PFSK-1 (cell line): ENCODE data around the gene ETFBKMT.

ENCODE experiments used
- POLR2AphosphoS5 ChIP-seq: IDR thresholded peaks from 2 replicates; pipeline ENCODE4 v1.6.1; 2012; ENCODE audit warnings: low read depth, mild to moderate bottlenecking, control low read depth, low read length, moderate library complexity
- SIN3A ChIP-seq: IDR thresholded peaks from 2 replicates; pipeline ENCODE4 v1.6.1; 2012; ENCODE audit warnings: mild to moderate bottlenecking, low read length, moderate library complexity, borderline replicate concordance; ENCODE audit not compliant: insufficient read depth
- TAF1 ChIP-seq: IDR thresholded peaks from 2 replicates; pipeline ENCODE4 v1.6.1; 2012; ENCODE audit warnings: low read length, control low read depth, borderline replicate concordance; ENCODE audit not compliant: insufficient read depth
- TF ChIP-seq, protein P1 (sequence below), 2 experiments: IDR thresholded peaks; 2 replicates each; pipeline versions ENCODE4 v1.6.1 to v1.8.0; 2011 to 2012; ENCODE audit warnings: low read depth in 2 of 2, low read length in 2 of 2, control low read depth in 1 of 2, inconsistent platforms in 1 of 2, mild to moderate bottlenecking in 1 of 2, moderate library complexity in 1 of 2; ENCODE audit not compliant: insufficient read depth in 1 of 2

GRCh38 chr12:31612819-31613218 lies 46.7 kb upstream of the ETFBKMT start:
- TF ChIP-seq, protein P1, sequence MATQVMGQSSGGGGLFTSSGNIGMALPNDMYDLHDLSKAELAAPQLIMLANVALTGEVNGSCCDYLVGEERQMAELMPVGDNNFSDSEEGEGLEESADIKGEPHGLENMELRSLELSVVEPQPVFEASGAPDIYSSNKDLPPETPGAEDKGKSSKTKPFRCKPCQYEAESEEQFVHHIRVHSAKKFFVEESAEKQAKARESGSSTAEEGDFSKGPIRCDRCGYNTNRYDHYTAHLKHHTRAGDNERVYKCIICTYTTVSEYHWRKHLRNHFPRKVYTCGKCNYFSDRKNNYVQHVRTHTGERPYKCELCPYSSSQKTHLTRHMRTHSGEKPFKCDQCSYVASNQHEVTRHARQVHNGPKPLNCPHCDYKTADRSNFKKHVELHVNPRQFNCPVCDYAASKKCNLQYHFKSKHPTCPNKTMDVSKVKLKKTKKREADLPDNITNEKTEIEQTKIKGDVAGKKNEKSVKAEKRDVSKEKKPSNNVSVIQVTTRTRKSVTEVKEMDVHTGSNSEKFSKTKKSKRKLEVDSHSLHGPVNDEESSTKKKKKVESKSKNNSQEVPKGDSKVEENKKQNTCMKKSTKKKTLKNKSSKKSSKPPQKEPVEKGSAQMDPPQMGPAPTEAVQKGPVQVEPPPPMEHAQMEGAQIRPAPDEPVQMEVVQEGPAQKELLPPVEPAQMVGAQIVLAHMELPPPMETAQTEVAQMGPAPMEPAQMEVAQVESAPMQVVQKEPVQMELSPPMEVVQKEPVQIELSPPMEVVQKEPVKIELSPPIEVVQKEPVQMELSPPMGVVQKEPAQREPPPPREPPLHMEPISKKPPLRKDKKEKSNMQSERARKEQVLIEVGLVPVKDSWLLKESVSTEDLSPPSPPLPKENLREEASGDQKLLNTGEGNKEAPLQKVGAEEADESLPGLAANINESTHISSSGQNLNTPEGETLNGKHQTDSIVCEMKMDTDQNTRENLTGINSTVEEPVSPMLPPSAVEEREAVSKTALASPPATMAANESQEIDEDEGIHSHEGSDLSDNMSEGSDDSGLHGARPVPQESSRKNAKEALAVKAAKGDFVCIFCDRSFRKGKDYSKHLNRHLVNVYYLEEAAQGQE (IDR thresholded peaks at IDR 0.05; ENCODE audit: insufficient read depth in 1 of 2, low read depth in 2 of 2, low read length in 2 of 2), result no peak
- TF ChIP-seq TAF1, result no peak
- no peak for TF ChIP-seq POLR2AphosphoS5
- no peak for TF ChIP-seq SIN3A
